ENCODE results near the gene CD207. TPM values are rescaled to one million over a fixed set of nuclear protein-coding genes. Genes with fewer than 3 reads are reported as not detected.

Gene CD207
- total RNA-seq, 4 donors from 2014 or later = 0.39 to 0.92 TPM; not detected in 2

DNA sequence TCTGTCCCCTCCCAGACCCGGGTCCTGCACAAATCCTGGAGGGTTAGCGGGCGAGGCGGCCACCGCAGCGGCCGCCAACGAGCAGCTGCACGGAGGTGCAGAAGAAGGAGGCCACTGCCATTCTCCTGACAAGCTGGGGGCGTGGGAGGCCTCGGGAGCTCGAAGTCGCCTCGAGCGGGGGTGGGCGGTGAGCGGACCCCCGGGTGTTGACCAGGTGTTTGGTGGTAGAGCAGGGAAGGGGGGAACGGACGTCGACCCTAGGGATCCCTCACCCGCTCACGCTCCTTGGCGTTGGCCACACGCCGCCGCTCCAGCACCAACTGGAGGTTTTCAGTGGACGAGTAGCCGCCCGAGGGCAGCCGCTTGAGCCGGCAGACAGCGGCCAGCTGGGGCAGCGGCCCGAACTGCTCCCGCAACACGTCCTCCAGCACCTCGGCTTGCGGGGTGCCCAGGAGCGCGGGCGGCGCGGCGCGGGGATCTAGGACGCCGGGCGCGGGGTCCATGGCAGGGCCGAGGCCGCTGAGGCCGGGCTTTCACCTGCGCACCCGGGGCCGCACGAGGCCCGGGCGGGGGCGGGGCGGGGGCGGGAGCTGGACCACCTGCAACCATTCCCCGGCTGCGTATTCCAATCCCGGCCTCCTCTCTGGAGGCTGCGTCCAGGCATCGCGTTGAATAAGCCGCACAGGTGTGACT is 45.3 kb downstream of the CD207 start, which contains the start of gene FIGLA:
Gene FIGLA (minus strand): TSS at position 508 of the 693 bp plus-strand sequence. CDS start 5 bp downstream, at position 503.
- H3K4me3 ChIP-seq = peak within 1 kb of the TSS in 1 of 2 donors; percentile 39
- peaks cover 0 to 15% (median 11%) of the 10 kb centered on the region in 3 donors for H3K4me1 ChIP-seq
- no peak for ATAC-seq
- no peak for TF ChIP-seq POLR2A (IDR thresholded peaks at IDR 0.05)
- TF ChIP-seq POLR2AphosphoS5 (IDR thresholded peaks at IDR 0.05) = no peak
- TF ChIP-seq, protein P1, sequence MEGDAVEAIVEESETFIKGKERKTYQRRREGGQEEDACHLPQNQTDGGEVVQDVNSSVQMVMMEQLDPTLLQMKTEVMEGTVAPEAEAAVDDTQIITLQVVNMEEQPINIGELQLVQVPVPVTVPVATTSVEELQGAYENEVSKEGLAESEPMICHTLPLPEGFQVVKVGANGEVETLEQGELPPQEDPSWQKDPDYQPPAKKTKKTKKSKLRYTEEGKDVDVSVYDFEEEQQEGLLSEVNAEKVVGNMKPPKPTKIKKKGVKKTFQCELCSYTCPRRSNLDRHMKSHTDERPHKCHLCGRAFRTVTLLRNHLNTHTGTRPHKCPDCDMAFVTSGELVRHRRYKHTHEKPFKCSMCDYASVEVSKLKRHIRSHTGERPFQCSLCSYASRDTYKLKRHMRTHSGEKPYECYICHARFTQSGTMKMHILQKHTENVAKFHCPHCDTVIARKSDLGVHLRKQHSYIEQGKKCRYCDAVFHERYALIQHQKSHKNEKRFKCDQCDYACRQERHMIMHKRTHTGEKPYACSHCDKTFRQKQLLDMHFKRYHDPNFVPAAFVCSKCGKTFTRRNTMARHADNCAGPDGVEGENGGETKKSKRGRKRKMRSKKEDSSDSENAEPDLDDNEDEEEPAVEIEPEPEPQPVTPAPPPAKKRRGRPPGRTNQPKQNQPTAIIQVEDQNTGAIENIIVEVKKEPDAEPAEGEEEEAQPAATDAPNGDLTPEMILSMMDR (IDR thresholded peaks at IDR 0.05) = no peak
- no peak for TF ChIP-seq EP300 (IDR thresholded peaks at IDR 0.05)
- H3K27me3 ChIP-seq = peaks cover 88% of the 10 kb centered on the region
- H3K9me3 ChIP-seq = no peaks in the 10 kb centered on the region
- 0% methylated on average over 3 to 8 of the region's 69 CpGs for WGBS, 2 donors (ENCODE audit: low coverage in 1 of 2)
- H3K36me3 ChIP-seq = no peaks in the 10 kb centered on the region
- H3K27ac ChIP-seq = no peak within 1 kb of the TSS

DNA sequence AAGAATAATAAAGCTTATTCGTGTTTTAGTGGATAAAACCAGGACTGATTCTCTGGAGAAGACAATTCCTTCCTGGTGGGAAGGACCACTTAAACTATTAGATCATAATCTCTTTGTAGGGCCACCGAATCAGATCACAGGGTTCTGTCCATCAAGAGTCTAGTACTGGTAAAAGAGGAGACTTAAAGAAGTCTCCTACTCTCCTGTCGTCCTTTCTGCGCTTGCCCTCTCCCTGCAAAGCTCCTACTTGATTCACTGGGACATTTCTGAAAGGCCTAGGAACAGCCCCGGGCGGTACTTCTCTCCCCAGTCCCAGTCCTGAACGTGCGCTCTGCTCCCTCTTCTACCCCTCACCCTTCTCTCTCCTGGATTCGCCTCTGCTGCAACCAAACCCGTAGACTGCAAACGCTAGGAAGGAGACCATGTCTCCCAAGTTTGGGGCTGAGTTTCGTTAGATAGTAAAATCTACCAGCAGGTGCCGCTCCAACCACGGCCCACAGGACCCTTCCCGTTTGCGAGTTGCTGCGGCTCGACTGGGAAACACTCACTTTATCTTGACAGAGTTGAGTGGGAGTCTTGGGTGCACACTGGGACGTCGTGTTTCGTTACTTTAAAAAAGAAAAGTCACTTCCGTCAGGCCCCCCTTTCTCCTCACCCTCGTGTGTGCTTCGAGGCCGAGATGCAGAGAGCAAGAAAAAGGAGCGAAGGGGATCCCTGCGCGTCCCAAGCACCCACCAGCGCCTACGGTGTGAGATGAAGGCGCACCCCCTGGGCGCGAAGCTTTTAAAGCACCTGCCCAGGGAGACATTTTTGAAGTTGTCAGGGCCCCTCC is 46.1 kb downstream of the CD207 start:
- H3K4me3 ChIP-seq = peak overlapping the region in 1 of 2 donors; percentile 39
- TF ChIP-seq, protein P1 (IDR thresholded peaks at IDR 0.05) = peak in 3 of 4 experiments; percentile 23 to 58 (median 29)
- no peak for TF ChIP-seq POLR2A (IDR thresholded peaks at IDR 0.05)
- H3K27ac ChIP-seq = no peak overlapping the region
- H3K27me3 ChIP-seq = peaks cover 87% of the 10 kb centered on the region
- no peaks in the 10 kb centered on the region for H3K9me3 ChIP-seq
- 5 to 6% methylated on average over 16 to 21 of the region's 33 CpGs for WGBS, 2 donors (ENCODE audit: low coverage in 1 of 2)
- H3K4me1 ChIP-seq = peaks cover 0 to 15% (median 11%) of the 10 kb centered on the region in 3 donors
- H3K36me3 ChIP-seq = no peaks in the 10 kb centered on the region
- peak; percentile 48 for ATAC-seq

GRCh38 chr2:70785137-70785911 is 50.3 kb downstream of the CD207 start:
- Histone ChIP-seq H3K27ac (no peak overlapping the region), H3K27me3 (peaks cover 69% of the 10 kb centered on the region), H3K36me3 (no peaks in the 10 kb centered on the region), H3K4me1 (peaks cover 0 to 10% (median 10%) of the 10 kb centered on the region in 3 donors), H3K4me3 (no peak overlapping the region), H3K9me3 (no peaks in the 10 kb centered on the region)
- no peak for ATAC-seq
- WGBS, 2 donors (ENCODE audit: low coverage in 1 of 2) = 18 to 39% methylated on average over 3 to 7 of the region's 7 CpGs
- TF ChIP-seq POLR2A (IDR thresholded peaks at IDR 0.05) = no peak
- no peak for TF ChIP-seq EP300 (IDR thresholded peaks at IDR 0.05)
- TF ChIP-seq POLR2AphosphoS5 (IDR thresholded peaks at IDR 0.05) = no peak
- TF ChIP-seq, protein P1 (IDR thresholded peaks at IDR 0.05) = peak in 1 of 4 experiments; percentile 19

DNA sequence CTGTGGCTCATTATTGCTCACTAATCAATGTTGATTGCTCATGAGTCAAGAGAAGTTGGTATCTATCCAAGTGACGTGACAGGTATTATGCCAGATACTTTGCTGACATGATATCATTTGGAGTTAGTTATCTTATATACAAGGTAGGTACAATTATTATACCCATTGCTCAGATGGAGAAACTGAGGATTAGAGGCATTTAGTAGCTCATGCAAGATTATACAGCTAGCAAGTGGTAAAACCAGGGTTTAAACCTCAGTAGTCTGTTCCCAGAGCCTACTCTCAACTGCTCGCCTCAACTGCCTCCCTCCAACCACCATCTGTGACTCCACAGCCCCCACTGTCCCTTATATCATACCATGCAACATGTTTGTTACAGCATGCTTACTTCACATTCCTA is 51.3 kb downstream of the CD207 start:
- TF ChIP-seq POLR2A (IDR thresholded peaks at IDR 0.05) = no peak
- TF ChIP-seq POLR2AphosphoS5 (IDR thresholded peaks at IDR 0.05) = no peak
- TF ChIP-seq, protein P1 (IDR thresholded peaks at IDR 0.05) = no peak
- no peak for TF ChIP-seq EP300 (IDR thresholded peaks at IDR 0.05)
- whole genome bisulfite sequencing, 2 donors (ENCODE audit: low coverage in 1 of 2) = 80 to 100% methylated on average over 1 to 2 of the region's 2 CpGs
- no peak for ATAC-seq

More for the DNA sequence above, 51.3 kb downstream of the CD207 start:
- H3K36me3 ChIP-seq = no peaks in the 10 kb centered on the region
- no peaks in the 10 kb centered on the region for H3K9me3 ChIP-seq
- no peak overlapping the region for H3K4me3 ChIP-seq
- peaks cover 0 to under 1% (median 0%) of the 10 kb centered on the region in 3 donors for H3K4me1 ChIP-seq
- H3K27ac ChIP-seq = no peak overlapping the region
- peaks cover 64% of the 10 kb centered on the region for H3K27me3 ChIP-seq

Small RNAs within 50 kb of the gene (small RNA-seq; reads per million reads assigned to genes)
- 0 reads per million in 4 donors for gene HMGN2P21

Other genes starting within 250 kb of the CD207 start
- gene ADD2, start 67.6 kb downstream of the CD207 start, total RNA-seq = 1 to 10 TPM; 2.4 to 7.8 (median 3.6) TPM
- not detected for gene FIGLA, start 45.2 kb downstream of the CD207 start, total RNA-seq
- gene CLEC4F, start 15.2 kb downstream of the CD207 start, total RNA-seq = 1 to 10 TPM in 2 of 4 donors, not detected in 2; 1.1 TPM
- gene VAX2, start 64.8 kb upstream of the CD207 start, total RNA-seq = 1 to 10 TPM in 2 of 4 donors, not detected in 2; 1.9 to 2.0 TPM
- gene ATP6V1B1, start 100.1 kb upstream of the CD207 start, total RNA-seq = under 1 TPM in 1 of 4 donors, not detected in 3; 0.46 TPM
- gene ANKRD53, start 142.8 kb upstream of the CD207 start, total RNA-seq = 1 to 10 TPM in 2 of 4 donors, under 1 TPM in 2; 0.27 to 2.8 (median 0.97) TPM
- gene TEX261, start 159.1 kb upstream of the CD207 start, total RNA-seq = 10 to 100 TPM; 24.6 to 41.0 (median 34.9) TPM
- gene NAGK, start 232.8 kb upstream of the CD207 start, total RNA-seq = 10 to 100 TPM; 46.7 to 93.8 (median 66.1) TPM

Measured in gastroesophageal sphincter (tissue), 4 donors.